Measurements from ENCODE around the gene CREB3.

DNA sequence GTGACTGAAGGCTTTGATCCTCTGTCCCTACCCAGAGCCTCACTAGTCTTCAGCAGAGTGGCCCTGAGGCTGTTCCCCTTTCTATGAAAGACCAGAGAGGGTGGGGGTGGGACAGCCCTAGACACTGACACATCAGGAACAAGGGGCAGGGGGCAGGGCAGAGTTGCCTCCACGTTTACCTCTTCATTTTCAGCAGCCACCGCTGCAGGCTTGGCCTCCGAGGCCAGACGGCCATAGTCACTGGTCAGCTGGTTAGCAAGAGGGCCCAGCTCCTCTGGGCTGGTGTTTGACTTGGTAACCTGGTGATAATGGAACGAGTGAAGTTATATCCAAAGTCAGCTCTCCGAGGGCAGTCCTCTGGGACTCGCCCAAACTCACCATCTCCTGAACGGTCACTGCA is 27.1 kb upstream of the CREB3 start:
- TF ChIP-seq, protein P1, sequence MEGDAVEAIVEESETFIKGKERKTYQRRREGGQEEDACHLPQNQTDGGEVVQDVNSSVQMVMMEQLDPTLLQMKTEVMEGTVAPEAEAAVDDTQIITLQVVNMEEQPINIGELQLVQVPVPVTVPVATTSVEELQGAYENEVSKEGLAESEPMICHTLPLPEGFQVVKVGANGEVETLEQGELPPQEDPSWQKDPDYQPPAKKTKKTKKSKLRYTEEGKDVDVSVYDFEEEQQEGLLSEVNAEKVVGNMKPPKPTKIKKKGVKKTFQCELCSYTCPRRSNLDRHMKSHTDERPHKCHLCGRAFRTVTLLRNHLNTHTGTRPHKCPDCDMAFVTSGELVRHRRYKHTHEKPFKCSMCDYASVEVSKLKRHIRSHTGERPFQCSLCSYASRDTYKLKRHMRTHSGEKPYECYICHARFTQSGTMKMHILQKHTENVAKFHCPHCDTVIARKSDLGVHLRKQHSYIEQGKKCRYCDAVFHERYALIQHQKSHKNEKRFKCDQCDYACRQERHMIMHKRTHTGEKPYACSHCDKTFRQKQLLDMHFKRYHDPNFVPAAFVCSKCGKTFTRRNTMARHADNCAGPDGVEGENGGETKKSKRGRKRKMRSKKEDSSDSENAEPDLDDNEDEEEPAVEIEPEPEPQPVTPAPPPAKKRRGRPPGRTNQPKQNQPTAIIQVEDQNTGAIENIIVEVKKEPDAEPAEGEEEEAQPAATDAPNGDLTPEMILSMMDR (IDR thresholded peaks at IDR 0.05; ENCODE audit: low read depth, low read length), result no peak
- TF ChIP-seq POLR2A (IDR thresholded peaks at IDR 0.05; ENCODE audit: extremely low read depth, insufficient read length) (no peak), MYC (IDR thresholded peaks at IDR 0.05; ENCODE audit: low read depth, low read length) (no peak)
- TF ChIP-seq, protein P2, sequence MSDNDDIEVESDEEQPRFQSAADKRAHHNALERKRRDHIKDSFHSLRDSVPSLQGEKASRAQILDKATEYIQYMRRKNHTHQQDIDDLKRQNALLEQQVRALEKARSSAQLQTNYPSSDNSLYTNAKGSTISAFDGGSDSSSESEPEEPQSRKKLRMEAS (IDR thresholded peaks at IDR 0.05; ENCODE audit: low read depth, low read length), result no peak
